Measurements from ENCODE around the gene TMEM100.

GRCh38 chr17:55673743-55674506 lies 48.7 kb downstream of the TMEM100 start:
- no peak for TF ChIP-seq FOXP2 (optimal IDR thresholded peaks at IDR 0.05; ENCODE audit: control extremely low read depth, extremely low read length, insufficient read depth)
- TF ChIP-seq EZH2 (IDR thresholded peaks at IDR 0.05), result no peak

Measured in SK-N-MC (cell line).